GM12874 (cell line): ENCODE data around the gene SLC25A10.

Source experiments
- TF ChIP-seq, protein P1 (sequence below): IDR thresholded peaks from 2 replicates; pipeline ENCODE4 v1.5.1; 2011; ENCODE audit warnings: low read depth, mild to moderate bottlenecking, control low read depth, low read length, moderate library complexity; ENCODE audit not compliant: insufficient read depth

SLC25A10 gene

DNA sequence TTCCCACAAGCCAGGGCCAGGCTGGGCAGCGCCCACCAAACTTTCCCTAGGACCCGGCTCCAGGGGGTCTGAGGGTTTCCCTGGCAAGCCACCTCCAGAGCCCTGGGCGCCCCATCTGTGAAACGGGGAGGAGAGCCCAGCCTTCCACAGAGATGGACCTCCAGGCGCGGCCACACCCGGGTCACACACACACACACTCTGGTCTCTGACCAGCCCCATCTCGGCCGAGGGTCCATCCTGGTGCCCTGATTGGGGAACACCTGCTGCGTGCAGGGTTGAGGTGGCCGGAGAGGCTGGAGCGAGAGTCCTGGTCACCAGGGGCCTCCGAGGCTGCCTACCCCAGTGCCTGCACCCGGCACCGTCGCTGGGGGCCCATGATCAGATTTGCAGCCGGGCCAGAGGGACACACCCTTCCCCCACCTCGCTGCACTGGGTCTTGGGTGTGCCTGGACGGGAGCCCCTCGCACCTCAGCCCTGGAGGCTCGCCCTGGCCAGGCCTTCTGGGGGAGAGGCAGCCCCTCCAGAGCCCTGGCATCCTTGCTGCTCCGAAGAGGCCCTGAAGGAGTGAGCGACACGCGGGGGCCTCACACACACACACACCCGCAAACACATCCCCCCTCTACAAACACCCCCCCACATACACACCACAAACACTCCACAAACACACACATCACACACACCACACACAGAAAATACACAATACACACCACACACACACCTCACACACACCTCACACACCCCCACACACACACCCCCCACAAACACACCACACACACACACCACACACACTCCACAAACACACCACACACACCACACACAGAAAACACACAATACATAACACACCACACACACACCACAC is 29.7 kb downstream of the SLC25A10 start:
- TF ChIP-seq, protein P1, sequence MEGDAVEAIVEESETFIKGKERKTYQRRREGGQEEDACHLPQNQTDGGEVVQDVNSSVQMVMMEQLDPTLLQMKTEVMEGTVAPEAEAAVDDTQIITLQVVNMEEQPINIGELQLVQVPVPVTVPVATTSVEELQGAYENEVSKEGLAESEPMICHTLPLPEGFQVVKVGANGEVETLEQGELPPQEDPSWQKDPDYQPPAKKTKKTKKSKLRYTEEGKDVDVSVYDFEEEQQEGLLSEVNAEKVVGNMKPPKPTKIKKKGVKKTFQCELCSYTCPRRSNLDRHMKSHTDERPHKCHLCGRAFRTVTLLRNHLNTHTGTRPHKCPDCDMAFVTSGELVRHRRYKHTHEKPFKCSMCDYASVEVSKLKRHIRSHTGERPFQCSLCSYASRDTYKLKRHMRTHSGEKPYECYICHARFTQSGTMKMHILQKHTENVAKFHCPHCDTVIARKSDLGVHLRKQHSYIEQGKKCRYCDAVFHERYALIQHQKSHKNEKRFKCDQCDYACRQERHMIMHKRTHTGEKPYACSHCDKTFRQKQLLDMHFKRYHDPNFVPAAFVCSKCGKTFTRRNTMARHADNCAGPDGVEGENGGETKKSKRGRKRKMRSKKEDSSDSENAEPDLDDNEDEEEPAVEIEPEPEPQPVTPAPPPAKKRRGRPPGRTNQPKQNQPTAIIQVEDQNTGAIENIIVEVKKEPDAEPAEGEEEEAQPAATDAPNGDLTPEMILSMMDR, result no peak
